IMR-90 (cell line): ENCODE measurements around the gene RNFT2. TPM values are rescaled to one million over a fixed set of nuclear protein-coding genes. Genes with fewer than 3 reads are reported as not detected.

ENCODE experiments used
- CEBPB ChIP-seq: IDR thresholded peaks from 2 replicates; pipeline ENCODE4 v1.6.1; 2012; ENCODE audit warnings: low read depth, low read length, improper control_type of control experiment
- NFE2L2 ChIP-seq: fragments of 150-350 bp; IDR thresholded peaks from 2 replicates; pipeline ENCODE4 v1.6.1; 2016; ENCODE audit warnings: low read depth, mild to moderate bottlenecking, low read length
- RFX5 ChIP-seq: IDR thresholded peaks from 2 replicates; pipeline ENCODE4 v1.8.0; 2012; ENCODE audit warnings: low read depth, mild to moderate bottlenecking, low read length, moderate library complexity
- polyA plus RNA-seq, 3 experiments: library from polyadenylated mRNA; depleted of rRNA; stranded (reverse); fragments of >200 nt; gene quantifications; 2 replicates each; pipeline ENCODE4 v1.2.3, GENCODE V29; 2012; ENCODE audit warnings: low replicate concordance in 1 of 3
- total RNA-seq: library from RNA; depleted of rRNA; stranded (reverse); fragments of >200 nt; gene quantifications from 2 replicates; pipeline ENCODE4 v1.2.3, GENCODE V29; 2012

The RNFT2 gene
- total and polyA plus RNA-seq, 2 of the 4 experiments (the other 2 are of a cell fraction): 1.6 to 2.3 TPM

- TF ChIP-seq NFE2L2: no peak
- no peak for TF ChIP-seq RFX5
- no peak for TF ChIP-seq CEBPB
Measured at GRCh38 chr12:116717466-116718437, 20.4 kb upstream of the RNFT2 start (continued).
